SHP77 treated with DMSO at 0.1 percent for 48 hours (cell line): ENCODE results near the gene PTPA.

Source experiments
- DNase-seq: peaks from one replicate; lab custom pipeline; 2025; lab: John Stamatoyannopoulos, UW

The PTPA gene

GRCh38 chr9:129110740-129111527 lies at the start of gene PTPA, which contains the start of gene CRAT:
PTPA (plus strand) TSS chr9:129111415; CDS start chr9:129111601, 186 bp downstream.
CRAT (minus strand) TSS chr9:129110793; CDS start chr9:129110509, 284 bp downstream.
- peak; percentile 80 for DNase-seq

GRCh38 chr9:129063061-129063460 lies 48.2 kb upstream of the PTPA start:
- no peak for DNase-seq

GRCh38 chr9:129064499-129064908 lies 46.7 kb upstream of the PTPA start:
- DNase-seq = no peak

GRCh38 chr9:129068110-129068509 lies 43.1 kb upstream of the PTPA start:
- DNase-seq = no peak

- DNase-seq = no peak
These were observed 42.0 kb upstream of the PTPA start for GRCh38 chr9:129068990-129069861.

GRCh38 chr9:129069862-129070641 lies 41.2 kb upstream of the PTPA start:
- DNase-seq = no peak

GRCh38 chr9:129070696-129071525 lies 40.3 kb upstream of the PTPA start:
- no peak for DNase-seq

- no peak for DNase-seq
These were observed 39.6 kb upstream of the PTPA start for GRCh38 chr9:129071526-129072126.

- DNase-seq = no peak
These were observed 39.0 kb upstream of the PTPA start for GRCh38 chr9:129072171-129072570.

- no peak for DNase-seq
These were observed 37.8 kb upstream of the PTPA start for GRCh38 chr9:129073404-129073803.

GRCh38 chr9:129074106-129074505 lies 37.1 kb upstream of the PTPA start:
- no peak for DNase-seq

- no peak for DNase-seq
These were observed 35.1 kb upstream of the PTPA start for GRCh38 chr9:129075996-129076639.

GRCh38 chr9:129076640-129077037 lies 34.6 kb upstream of the PTPA start:
- DNase-seq = no peak

GRCh38 chr9:129077236-129077635 lies 34.0 kb upstream of the PTPA start:
- DNase-seq = no peak

- no peak for DNase-seq
These were observed 32.3 kb upstream of the PTPA start for GRCh38 chr9:129078691-129079503.

GRCh38 chr9:129079829-129080228 lies 31.4 kb upstream of the PTPA start:
- no peak for DNase-seq

- no peak for DNase-seq
These were observed 31.0 kb upstream of the PTPA start for GRCh38 chr9:129080298-129080600.

GRCh38 chr9:129080601-129081387 lies 30.4 kb upstream of the PTPA start, which contains the start of gene DOLPP1:
DOLPP1 (plus strand) TSS chr9:129081111; CDS start chr9:129081132, 21 bp downstream.
- DNase-seq = peak; percentile 96
